OCI-LY3 (cell line): Measurements from ENCODE around the gene PIK3CA.

Source experiments
- H2AFZ ChIP-seq: fragments of 200-600, 300-600 bp; shearing (Covaris generic); 2 replicates; pipeline ENCODE4 v1.6.0; 2014; ENCODE audit warnings: antibody characterized with exemption, low read depth, low read length
- H3K27ac ChIP-seq: fragments of 200-600, 300-600 bp; sonication (generic); 2 replicates; pipeline ENCODE4 v1.5.1; 2014; ENCODE audit warnings: mild to moderate bottlenecking, low read length, moderate library complexity, mixed read lengths
- H3K27me3 ChIP-seq: fragments of 200-600, 300-600 bp; sonication (generic); 2 replicates; pipeline ENCODE4 v1.6.1; 2014; ENCODE audit warnings: low read depth, low read length, mixed read lengths
- H3K36me3 ChIP-seq: fragments of 200-600, 300-600 bp; sonication (generic); replicated peaks from 2 replicates; pipeline ENCODE3; 2014; ENCODE audit warnings: low read depth, low read length, mixed read lengths
- H3K4me1 ChIP-seq: fragments of 300-600, 200-600 bp; sonication (generic); 2 replicates; pipeline ENCODE4 v1.6.1; 2014; ENCODE audit warnings: low read length, mixed read lengths
- H3K4me2 ChIP-seq: fragments of 200-600, 300-600 bp; sonication (generic); 2 replicates; pipeline ENCODE4 v1.6.1; 2014; ENCODE audit warnings: low read length, mixed read lengths
- H3K4me3 ChIP-seq: fragments of 300-600, 200-600 bp; sonication (generic); 2 replicates; pipeline ENCODE4 v1.5.1; 2014; ENCODE audit warnings: antibody characterized with exemption, mild to moderate bottlenecking, low read length, moderate library complexity
- H3K79me2 ChIP-seq: fragments of 300-600, 200-600 bp; shearing (Covaris generic); 2 replicates; pipeline ENCODE4 v1.6.1; 2014; ENCODE audit warnings: mild to moderate bottlenecking, low read length, mixed read lengths
- H3K9ac ChIP-seq: fragments of 300-600, 200-600 bp; shearing (Covaris generic); 2 replicates; pipeline ENCODE4 v1.6.0; 2014; ENCODE audit warnings: mild to moderate bottlenecking, low read length, moderate library complexity
- H3K9me3 ChIP-seq: fragments of 200-600, 300-600 bp; shearing (Covaris generic); 2 replicates; pipeline ENCODE4 v1.6.1; 2014; ENCODE audit warnings: low read length, mixed read lengths; ENCODE audit not compliant: insufficient read depth
- H4K20me1 ChIP-seq: fragments of 200-600, 300-600 bp; sonication (generic); 2 replicates; pipeline ENCODE4 v1.6.1; 2016; ENCODE audit warnings: low read length, mixed read lengths; ENCODE audit not compliant: insufficient read depth
- CTCF ChIP-seq: fragments of 200-600, 300-600 bp; sonication (generic); IDR thresholded peaks from 2 replicates; pipeline ENCODE4 v1.5.1; 2014; ENCODE audit warnings: antibody characterized with exemption, low read length, low read depth
- EZH2phosphoT487 ChIP-seq: fragments of 200-600 bp; shearing (Covaris generic); IDR thresholded peaks from 2 replicates; pipeline ENCODE4 v1.6.1; 2018; ENCODE audit warnings: antibody characterized with exemption, mixed run types, low read depth

Gene PIK3CA

DNA sequence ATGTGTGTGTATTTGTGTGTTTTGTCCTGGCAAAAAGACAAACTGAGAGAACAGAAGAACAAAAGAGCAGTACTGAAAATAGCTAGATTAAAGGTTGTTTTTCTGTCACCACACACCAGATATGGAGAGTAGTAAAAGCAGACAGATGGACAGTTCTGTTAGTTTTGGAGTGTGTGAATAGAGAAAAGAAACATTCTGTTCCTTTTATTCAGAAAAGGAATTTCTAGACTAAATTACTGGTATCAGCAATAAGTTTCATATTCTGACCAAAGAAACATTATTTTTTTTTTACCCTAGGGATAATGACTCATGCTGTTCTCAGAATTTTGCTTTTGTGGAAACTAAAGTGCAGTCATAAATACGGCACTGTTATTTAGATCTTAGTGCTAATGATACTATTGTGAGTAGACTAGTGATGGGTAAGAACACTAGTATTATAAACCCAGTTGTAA is 32.9 kb downstream of the PIK3CA start:
- Histone ChIP-seq H4K20me1 (peaks cover 73% of the 10 kb centered on the region), H3K36me3 (no peaks in the 10 kb centered on the region), H3K4me1 (peaks cover 20% of the 10 kb centered on the region), H3K9ac (no peak overlapping the region), H3K4me3 (no peak overlapping the region), H3K27ac (no peak overlapping the region), H3K79me2 (peaks cover 60% of the 10 kb centered on the region), H3K9me3 (no peaks in the 10 kb centered on the region), H3K27me3 (no peaks in the 10 kb centered on the region), H2AFZ (no peak overlapping the region), H3K4me2 (peak overlapping the region; percentile 15; the same call in 1 of the 2 replicates)
- TF ChIP-seq CTCF (no peak), EZH2phosphoT487 (no peak)

DNA sequence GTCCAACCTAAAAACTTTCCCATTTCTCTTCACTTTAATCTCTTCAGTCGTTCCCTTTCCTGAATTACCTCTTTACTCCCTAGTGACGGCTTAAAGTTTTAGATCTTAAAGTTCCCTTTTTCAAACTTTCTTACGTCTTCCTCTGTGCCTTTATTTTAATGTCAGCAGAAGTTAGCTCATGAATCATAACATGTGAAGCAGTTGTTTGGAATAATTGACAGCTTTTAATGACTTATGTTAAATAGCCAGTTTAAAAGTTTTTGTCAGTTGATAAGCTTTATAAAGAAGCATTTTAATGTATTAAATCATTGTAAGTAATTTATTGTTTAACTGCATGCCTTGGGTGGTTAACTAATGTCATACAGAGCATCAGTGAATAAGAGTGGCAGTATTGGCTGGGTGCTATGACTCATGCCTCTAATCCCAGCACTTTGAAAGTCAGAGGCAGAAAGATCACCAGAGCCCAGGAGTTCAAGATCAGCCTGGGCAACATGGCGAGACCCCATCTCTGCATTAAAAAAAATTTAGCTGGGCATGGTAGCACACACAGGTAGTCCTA is 33.9 kb downstream of the PIK3CA start:
- no peaks in the 10 kb centered on the region for H3K9me3 ChIP-seq
- no peaks in the 10 kb centered on the region for H3K36me3 ChIP-seq
- H3K9ac ChIP-seq = no peak overlapping the region
- no peaks in the 10 kb centered on the region for H3K27me3 ChIP-seq
- H4K20me1 ChIP-seq = peaks cover 72% of the 10 kb centered on the region
- H3K4me3 ChIP-seq = no peak overlapping the region
- H3K79me2 ChIP-seq = peaks cover 52% of the 10 kb centered on the region
- H2AFZ ChIP-seq = no peak overlapping the region
- TF ChIP-seq CTCF (no peak), EZH2phosphoT487 (no peak)
- H3K27ac ChIP-seq = no peak overlapping the region
- H3K4me1 ChIP-seq = peaks cover 20% of the 10 kb centered on the region
- no peak overlapping the region for H3K4me2 ChIP-seq

- Histone ChIP-seq H3K4me2 (no peak overlapping the region), H3K36me3 (no peaks in the 10 kb centered on the region), H4K20me1 (peaks cover 69% of the 10 kb centered on the region), H3K4me1 (peaks cover 20% of the 10 kb centered on the region), H3K27me3 (no peaks in the 10 kb centered on the region), H3K79me2 (peaks cover 50% of the 10 kb centered on the region), H3K4me3 (no peak overlapping the region), H2AFZ (no peak overlapping the region), H3K9me3 (no peaks in the 10 kb centered on the region), H3K27ac (no peak overlapping the region), H3K9ac (no peak overlapping the region)
- no peak for TF ChIP-seq CTCF
- TF ChIP-seq EZH2phosphoT487 = no peak
These were observed 34.7 kb downstream of the PIK3CA start for GRCh38 chr3:179182902-179183301.

DNA sequence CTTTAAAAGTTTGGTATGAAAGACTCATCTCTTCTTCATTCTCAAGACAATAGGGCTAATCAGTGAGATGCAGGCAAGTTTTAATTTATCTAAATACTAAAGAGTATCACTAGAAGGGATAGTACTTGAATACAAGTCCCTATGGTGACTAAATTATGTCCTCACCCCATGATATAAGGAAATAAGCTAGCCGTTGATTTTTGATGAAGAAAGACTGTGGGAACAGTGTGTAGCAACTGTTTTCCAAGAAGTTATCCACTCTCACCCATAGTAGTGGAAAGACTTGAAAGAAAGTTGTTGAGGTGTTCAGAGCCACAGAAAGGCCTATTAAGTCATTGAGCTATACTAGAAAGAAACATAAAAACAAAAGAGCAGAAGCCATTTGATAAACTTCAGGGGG is 36.7 kb downstream of the PIK3CA start:
- TF ChIP-seq CTCF (no peak), EZH2phosphoT487 (no peak)
- no peak overlapping the region for H2AFZ ChIP-seq
- H4K20me1 ChIP-seq = peaks cover 55% of the 10 kb centered on the region
- H3K4me2 ChIP-seq = no peak overlapping the region
- peaks cover 41% of the 10 kb centered on the region for H3K79me2 ChIP-seq
- H3K4me1 ChIP-seq = peaks cover 20% of the 10 kb centered on the region
- no peaks in the 10 kb centered on the region for H3K9me3 ChIP-seq
- no peak overlapping the region for H3K9ac ChIP-seq
- H3K27me3 ChIP-seq = no peaks in the 10 kb centered on the region
- H3K27ac ChIP-seq = no peak overlapping the region
- no peak overlapping the region for H3K4me3 ChIP-seq
- no peaks in the 10 kb centered on the region for H3K36me3 ChIP-seq
